AG10803 (cell line): Measurements from ENCODE around the gene BAIAP2L2.

Experiments used
- DNase-seq: peaks from one replicate; pipeline ENCODE4 v3.0.0; 2010; ENCODE audit warnings: low read depth
- H3K4me3 ChIP-seq: 2 replicates; pipeline ENCODE4 v1.5.1; 2011; ENCODE audit warnings: mild to moderate bottlenecking, low read length, control low read depth
- TF ChIP-seq, protein P1 (sequence below): conservative IDR thresholded peaks from 2 replicates; pipeline ENCODE4 v1.5.1; 2011; ENCODE audit warnings: mild to moderate bottlenecking, low read length, control low read depth, inconsistent platforms

Gene BAIAP2L2

DNA sequence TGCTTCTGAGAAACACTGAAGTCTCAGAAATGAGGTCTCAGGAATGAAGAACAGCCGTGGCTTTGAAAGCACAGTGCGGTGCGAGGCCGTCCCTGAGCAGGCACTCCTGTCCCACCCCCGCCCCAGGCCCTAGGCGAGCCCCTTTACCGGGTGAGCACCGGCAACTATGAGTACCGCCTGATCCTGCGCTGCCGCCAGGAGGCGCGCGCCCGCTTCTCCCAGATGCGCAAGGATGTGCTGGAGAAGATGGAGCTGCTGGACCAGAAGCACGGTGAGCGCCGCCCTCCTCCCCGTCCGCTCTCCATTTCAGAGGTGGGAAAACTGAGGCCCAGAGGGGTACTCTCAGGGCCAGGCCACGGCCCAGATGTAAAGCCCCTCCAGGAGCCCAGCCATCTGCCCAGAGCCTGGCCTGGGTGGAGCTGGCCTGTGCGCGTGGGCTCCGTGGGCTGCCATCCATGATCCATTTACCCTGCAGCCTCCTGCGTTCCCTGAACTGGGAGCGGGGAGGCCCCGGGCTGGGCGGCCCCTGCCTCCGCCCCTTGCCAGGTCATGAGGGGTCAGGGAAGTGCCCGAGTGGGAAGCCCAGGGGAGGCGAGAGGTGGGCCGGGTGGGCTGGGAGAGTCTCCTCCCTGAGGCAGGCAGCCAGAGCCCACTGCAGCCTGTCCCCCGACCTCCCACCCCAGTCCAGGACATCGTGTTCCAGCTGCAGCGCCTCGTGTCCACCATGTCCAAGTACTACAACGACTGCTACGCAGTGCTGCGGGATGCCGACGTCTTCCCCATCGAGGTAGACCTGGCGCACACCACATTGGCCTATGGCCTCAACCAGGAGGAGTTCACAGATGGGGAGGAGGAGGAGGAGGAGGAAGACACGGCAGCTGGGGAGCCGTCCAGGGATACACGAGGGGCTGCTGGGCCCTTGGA lies 36.0 kb downstream of the BAIAP2L2 start:
- no peak overlapping the region for H3K4me3 ChIP-seq
- TF ChIP-seq, protein P1, sequence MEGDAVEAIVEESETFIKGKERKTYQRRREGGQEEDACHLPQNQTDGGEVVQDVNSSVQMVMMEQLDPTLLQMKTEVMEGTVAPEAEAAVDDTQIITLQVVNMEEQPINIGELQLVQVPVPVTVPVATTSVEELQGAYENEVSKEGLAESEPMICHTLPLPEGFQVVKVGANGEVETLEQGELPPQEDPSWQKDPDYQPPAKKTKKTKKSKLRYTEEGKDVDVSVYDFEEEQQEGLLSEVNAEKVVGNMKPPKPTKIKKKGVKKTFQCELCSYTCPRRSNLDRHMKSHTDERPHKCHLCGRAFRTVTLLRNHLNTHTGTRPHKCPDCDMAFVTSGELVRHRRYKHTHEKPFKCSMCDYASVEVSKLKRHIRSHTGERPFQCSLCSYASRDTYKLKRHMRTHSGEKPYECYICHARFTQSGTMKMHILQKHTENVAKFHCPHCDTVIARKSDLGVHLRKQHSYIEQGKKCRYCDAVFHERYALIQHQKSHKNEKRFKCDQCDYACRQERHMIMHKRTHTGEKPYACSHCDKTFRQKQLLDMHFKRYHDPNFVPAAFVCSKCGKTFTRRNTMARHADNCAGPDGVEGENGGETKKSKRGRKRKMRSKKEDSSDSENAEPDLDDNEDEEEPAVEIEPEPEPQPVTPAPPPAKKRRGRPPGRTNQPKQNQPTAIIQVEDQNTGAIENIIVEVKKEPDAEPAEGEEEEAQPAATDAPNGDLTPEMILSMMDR: peak; percentile 55
- peak; percentile 37 for DNase-seq

DNA sequence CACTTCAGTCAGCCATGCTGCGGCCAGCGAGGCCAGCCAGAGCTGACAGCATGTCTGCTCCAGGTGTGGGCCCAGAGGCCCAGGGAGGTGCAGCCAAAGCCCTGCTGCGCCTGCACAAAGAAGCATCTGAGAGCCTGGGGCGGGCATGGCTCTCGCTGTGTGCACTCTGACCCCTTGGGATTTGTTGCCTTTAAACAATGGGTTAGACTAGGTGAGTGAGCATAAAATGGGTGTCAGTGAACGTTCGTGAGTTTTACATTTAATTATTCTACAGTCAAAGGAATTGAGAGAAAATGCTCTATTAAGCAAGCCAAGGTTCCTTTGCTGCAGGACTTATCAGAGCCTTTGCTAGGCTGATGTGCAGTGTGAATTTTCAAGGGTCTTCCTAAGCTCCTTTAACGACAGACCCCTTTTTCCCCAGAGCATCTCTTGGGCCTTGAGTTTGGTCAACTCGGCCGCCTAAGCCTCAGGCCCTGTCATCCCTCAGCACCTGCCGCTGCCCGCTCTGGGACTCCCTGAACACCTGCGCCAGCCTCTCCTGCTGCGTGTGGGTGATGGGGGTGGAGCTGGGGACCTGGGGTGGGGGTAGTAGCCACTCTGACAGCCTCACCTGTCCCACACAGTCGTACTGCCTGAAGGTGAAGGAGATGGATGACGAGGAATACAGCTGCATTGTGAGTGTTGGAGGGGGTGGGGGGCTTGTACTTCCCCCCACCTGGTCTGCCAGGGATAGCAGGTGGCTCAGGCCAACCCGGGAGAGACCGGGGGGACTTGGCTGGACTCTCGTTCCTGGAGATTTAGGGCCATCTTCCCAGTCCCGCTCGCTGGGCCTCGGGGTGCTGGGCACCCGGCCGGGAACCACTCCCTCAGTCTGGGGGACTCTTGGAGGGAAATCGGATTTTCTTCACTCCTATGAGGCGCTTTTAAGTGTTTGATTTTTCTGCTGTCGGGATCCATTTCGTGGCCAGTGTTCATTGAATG lies 37.0 kb downstream of the BAIAP2L2 start:
- TF ChIP-seq, protein P1: no peak
- no peak for DNase-seq
- H3K4me3 ChIP-seq: no peak overlapping the region

DNA sequence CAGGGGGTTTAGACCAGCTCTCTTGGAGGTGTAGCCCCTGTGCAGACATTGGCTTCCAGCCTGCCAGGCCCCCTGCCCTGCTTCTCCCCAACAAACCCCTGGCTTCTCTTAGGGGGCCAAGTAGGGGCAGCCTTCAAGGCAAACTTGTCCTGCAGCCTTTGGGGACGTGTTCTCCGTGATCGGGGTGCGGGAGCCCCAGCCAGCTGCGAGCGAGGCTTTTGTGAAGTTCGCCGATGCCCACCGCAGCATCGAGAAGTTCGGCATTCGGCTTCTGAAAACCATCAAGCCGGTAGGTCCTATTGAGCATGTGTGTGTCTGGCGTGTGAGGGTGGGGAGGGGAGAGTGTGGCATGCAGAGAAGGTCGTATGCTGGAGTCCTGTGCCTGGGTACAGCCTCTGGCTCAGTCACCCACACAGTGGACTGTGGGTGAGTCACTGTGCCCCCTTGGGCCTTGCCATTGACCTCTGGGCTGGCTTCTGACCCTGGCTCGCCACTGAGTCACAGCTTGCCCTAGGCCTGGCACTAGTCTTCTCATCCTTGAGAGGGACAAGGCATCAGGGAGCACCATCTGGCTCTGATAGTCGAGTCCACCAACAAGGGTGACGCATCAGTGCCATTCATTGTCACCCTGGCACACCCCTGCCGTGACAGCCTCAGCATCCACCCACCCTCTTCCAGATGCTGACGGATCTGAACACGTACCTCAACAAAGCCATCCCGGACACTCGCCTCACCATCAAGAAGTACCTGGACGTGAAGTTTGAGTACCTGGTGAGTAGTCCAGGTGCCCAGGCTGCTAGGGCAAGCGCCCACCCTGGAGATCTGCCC lies 37.9 kb downstream of the BAIAP2L2 start:
- no peak overlapping the region for H3K4me3 ChIP-seq
- TF ChIP-seq, protein P1: no peak
- DNase-seq: no peak

DNA sequence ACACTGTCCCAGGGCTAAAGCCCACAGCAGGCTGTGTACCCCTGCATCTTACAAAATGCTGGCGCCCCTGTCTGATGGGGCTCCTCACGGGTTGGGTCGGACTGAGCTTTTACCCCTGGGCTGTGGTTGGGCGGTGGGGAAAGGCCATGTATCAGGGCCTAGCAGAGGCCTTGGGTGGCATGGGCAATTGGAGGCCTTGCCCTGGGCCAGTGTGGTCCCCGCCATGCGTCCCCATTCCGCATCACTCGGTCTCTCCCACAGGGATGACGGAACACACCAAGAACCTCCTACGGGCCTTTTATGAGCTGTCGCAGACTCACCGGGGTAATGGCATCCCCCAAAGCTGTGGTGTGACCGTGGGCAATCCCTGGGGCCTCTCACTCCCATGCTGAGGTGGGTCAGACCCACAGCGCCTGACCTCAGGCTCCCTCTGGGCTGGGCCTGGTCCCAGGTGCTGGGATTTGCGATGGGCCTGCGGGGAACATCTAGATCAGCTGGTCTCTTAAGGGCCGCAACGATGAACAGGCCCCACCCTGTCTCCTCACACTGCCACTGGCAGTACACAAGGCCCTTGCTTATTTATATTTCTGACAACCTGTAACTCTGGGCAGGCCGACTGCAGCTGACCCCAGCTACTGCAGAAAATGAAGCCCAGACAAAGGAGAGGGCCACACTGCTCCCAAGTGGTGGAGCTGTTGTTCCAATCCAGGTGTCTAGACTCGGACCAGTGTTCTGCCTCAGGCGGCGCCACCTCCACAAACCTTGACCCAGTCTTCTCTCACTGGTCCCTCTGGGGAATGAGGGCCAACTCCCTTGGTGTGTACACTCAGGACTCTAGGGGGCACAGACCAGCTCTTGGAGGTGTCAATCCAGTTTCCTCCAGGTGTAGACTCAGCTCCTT lies 38.8 kb downstream of the BAIAP2L2 start:
- H3K4me3 ChIP-seq: no peak overlapping the region
- TF ChIP-seq, protein P1: no peak
- no peak for DNase-seq

DNA sequence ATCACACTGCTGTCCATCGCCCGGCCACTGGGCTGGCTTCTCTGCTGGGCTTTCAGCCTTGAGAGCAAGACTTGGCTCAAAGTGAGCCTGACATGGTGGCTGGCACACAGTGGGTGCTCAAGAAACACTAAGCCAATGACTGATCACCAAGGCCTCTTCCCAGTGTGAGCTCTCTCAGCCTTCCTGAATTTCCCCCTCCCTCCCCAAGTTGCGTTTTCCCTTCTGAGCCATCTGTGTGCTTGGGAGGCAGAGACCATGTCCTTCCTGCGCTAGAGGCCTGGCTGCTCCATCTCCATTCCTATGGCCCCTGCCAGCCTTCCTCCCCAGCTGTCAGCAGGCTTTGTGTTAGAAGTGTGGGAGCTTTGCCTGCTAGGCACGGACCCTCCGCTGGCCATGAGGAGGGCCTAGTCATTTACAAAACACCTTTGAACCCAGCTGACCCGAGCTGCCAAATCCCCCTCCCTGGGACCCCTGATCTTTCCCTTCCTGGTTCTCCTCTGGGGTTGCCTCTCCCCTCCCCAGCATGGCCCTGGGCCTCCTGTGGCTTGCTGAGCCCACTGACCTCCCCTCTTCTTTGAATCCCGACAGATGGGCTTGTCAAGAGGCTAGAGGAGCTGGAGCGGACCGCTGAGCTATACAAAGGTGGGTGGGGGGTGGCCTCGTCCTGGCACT lies 40.1 kb downstream of the BAIAP2L2 start:
- H3K4me3 ChIP-seq: no peak overlapping the region
- TF ChIP-seq, protein P1: no peak
- no peak for DNase-seq
